ENCODE measurements around the gene KRT3. TPM values are rescaled to one million over a fixed set of nuclear protein-coding genes. Genes with fewer than 3 reads are reported as not detected.
"Not testable (repeated sequence)": the region's sequence is repeated elsewhere in the genome, so short reads cannot be mapped to it uniquely, and the experiment has no call there.

The KRT3 gene
- total RNA-seq, 1 donor from 2014 or later = not detected

- Mint-ChIP-seq H3K27me3 (ENCODE audit: unreplicated experiment) (peaks cover 4% of the 10 kb centered on the region), H3K9me3 (ENCODE audit: unreplicated experiment) (no peaks in the 10 kb centered on the region), H3K4me3 (ENCODE audit: unreplicated experiment) (no peak overlapping the region), H3K4me1 (ENCODE audit: unreplicated experiment) (no peaks in the 10 kb centered on the region), H3K36me3 (ENCODE audit: low read depth, unreplicated experiment) (no peaks in the 10 kb centered on the region), H3K27ac (ENCODE audit: unreplicated experiment) (no peak overlapping the region)
- TF ChIP-seq, protein P1, sequence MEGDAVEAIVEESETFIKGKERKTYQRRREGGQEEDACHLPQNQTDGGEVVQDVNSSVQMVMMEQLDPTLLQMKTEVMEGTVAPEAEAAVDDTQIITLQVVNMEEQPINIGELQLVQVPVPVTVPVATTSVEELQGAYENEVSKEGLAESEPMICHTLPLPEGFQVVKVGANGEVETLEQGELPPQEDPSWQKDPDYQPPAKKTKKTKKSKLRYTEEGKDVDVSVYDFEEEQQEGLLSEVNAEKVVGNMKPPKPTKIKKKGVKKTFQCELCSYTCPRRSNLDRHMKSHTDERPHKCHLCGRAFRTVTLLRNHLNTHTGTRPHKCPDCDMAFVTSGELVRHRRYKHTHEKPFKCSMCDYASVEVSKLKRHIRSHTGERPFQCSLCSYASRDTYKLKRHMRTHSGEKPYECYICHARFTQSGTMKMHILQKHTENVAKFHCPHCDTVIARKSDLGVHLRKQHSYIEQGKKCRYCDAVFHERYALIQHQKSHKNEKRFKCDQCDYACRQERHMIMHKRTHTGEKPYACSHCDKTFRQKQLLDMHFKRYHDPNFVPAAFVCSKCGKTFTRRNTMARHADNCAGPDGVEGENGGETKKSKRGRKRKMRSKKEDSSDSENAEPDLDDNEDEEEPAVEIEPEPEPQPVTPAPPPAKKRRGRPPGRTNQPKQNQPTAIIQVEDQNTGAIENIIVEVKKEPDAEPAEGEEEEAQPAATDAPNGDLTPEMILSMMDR (IDR thresholded peaks at IDR 0.05; ENCODE audit: unreplicated experiment) = no peak
- DNase-seq (ENCODE audit: low spot score) = no peak
These were observed 32.8 kb downstream of the KRT3 start for GRCh38 chr12:52763036-52763659.

- Mint-ChIP-seq H3K36me3 (ENCODE audit: low read depth, unreplicated experiment) (no peaks in the 10 kb centered on the region), H3K27ac (ENCODE audit: unreplicated experiment) (no peak overlapping the region), H3K27me3 (ENCODE audit: unreplicated experiment) (peaks cover 4% of the 10 kb centered on the region), H3K4me1 (ENCODE audit: unreplicated experiment) (no peaks in the 10 kb centered on the region), H3K9me3 (ENCODE audit: unreplicated experiment) (no peaks in the 10 kb centered on the region), H3K4me3 (ENCODE audit: unreplicated experiment) (no peak overlapping the region)
- TF ChIP-seq, protein P1 (IDR thresholded peaks at IDR 0.05; ENCODE audit: unreplicated experiment) = no peak
- no peak for DNase-seq (ENCODE audit: low spot score)
These were observed 34.1 kb downstream of the KRT3 start for GRCh38 chr12:52761802-52762201.

DNA sequence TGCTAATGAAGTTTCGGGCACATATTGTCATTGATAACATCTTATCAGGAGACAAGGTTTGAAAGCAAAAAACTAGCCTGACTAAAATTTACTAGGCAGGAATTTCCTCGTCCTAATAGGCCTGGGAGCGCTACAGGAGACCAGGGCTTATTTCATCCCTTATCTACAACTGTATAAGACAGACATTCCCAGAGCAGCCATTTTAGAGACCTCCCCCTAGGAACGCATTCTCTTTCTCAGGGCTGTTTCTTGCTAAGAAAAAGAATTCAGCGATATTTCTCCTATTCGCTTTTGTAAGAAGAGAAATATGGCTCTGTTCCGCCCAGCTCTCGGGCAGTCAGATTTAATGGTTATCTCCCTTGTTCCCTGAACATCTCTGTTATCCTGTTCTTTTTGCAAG lies 34.7 kb downstream of the KRT3 start:
- not testable (repeated sequence) for H3K4me3 Mint-ChIP-seq (ENCODE audit: unreplicated experiment)

GRCh38 chr12:52760623-52761022 lies 35.3 kb downstream of the KRT3 start:
- H3K27ac Mint-ChIP-seq (ENCODE audit: unreplicated experiment) = no peak overlapping the region
- H3K36me3 Mint-ChIP-seq (ENCODE audit: low read depth, unreplicated experiment) = no peaks in the 10 kb centered on the region
- H3K9me3 Mint-ChIP-seq (ENCODE audit: unreplicated experiment) = no peaks in the 10 kb centered on the region
- no peak overlapping the region for H3K4me3 Mint-ChIP-seq (ENCODE audit: unreplicated experiment)
- TF ChIP-seq, protein P1 (IDR thresholded peaks at IDR 0.05; ENCODE audit: unreplicated experiment) = no peak
- DNase-seq (ENCODE audit: low spot score) = no peak
- no peaks in the 10 kb centered on the region for H3K4me1 Mint-ChIP-seq (ENCODE audit: unreplicated experiment)
- H3K27me3 Mint-ChIP-seq (ENCODE audit: unreplicated experiment) = peaks cover 4% of the 10 kb centered on the region

More for the DNA sequence above, 34.7 kb downstream of the KRT3 start:
- DNase-seq (ENCODE audit: low spot score); H3K27ac Mint-ChIP-seq (ENCODE audit: unreplicated experiment); H3K27me3 Mint-ChIP-seq (ENCODE audit: unreplicated experiment); H3K4me1 Mint-ChIP-seq (ENCODE audit: unreplicated experiment); H3K9me3 Mint-ChIP-seq (ENCODE audit: unreplicated experiment); H3K36me3 Mint-ChIP-seq (ENCODE audit: low read depth, unreplicated experiment): not testable (repeated sequence)

DNA sequence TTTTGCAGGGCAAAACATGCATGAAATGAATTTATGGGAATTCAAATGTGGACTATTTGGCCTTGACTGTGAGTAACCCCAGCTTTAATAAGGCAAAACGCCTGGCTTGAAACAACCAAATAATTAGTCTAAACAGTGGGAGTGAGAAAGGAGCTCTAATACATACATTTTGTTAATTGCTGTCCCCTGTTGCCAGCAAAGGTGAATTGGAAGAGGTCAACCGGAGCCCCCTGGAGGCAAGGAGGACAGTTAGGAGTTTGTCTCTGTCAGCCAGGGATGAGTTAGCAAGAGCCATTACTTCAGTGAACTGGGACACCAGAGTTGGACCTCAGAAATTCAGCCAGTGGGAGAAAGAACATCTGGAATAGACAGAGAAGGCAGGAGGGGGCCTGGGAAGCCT lies 36.2 kb downstream of the KRT3 start:
- Mint-ChIP-seq H3K27me3 (ENCODE audit: unreplicated experiment) (peaks cover 5% of the 10 kb centered on the region), H3K4me1 (ENCODE audit: unreplicated experiment) (no peaks in the 10 kb centered on the region), H3K36me3 (ENCODE audit: low read depth, unreplicated experiment) (no peaks in the 10 kb centered on the region), H3K27ac (ENCODE audit: unreplicated experiment) (no peak overlapping the region), H3K4me3 (ENCODE audit: unreplicated experiment) (no peak overlapping the region), H3K9me3 (ENCODE audit: unreplicated experiment) (no peaks in the 10 kb centered on the region)
- TF ChIP-seq, protein P1 (IDR thresholded peaks at IDR 0.05; ENCODE audit: unreplicated experiment) = no peak
- no peak for DNase-seq (ENCODE audit: low spot score)
